GM06990 (cell line): Measurements from ENCODE around the gene ABHD5.

Experiments
- DNase-seq: peaks from one replicate; pipeline ENCODE4 v3.0.0-alpha.2; 2011; ENCODE audit not compliant: insufficient read length; ENCODE audit errors: extremely low read depth
- H3K27me3 ChIP-seq: replicated peaks from 2 replicates; pipeline ENCODE4 v1.6.0; 2011; ENCODE audit warnings: low read length; ENCODE audit not compliant: control insufficient read depth, insufficient read depth
- H3K36me3 ChIP-seq: 2 replicates; pipeline ENCODE4 v1.5.1; 2011; ENCODE audit warnings: low read length; ENCODE audit not compliant: control insufficient read depth, insufficient read depth
- H3K4me3 ChIP-seq: replicated peaks from 2 replicates; pipeline ENCODE4 v1.5.1; 2011; ENCODE audit warnings: low read depth, mild to moderate bottlenecking, control low read depth, low read length
- TF ChIP-seq, protein P1 (sequence below): IDR thresholded peaks from 2 replicates; pipeline ENCODE4 v1.5.1; 2011; ENCODE audit warnings: low read length, control low read depth, mild to moderate bottlenecking, inconsistent platforms; ENCODE audit not compliant: insufficient read depth, poor library complexity, severe bottlenecking

The ABHD5 gene

DNA sequence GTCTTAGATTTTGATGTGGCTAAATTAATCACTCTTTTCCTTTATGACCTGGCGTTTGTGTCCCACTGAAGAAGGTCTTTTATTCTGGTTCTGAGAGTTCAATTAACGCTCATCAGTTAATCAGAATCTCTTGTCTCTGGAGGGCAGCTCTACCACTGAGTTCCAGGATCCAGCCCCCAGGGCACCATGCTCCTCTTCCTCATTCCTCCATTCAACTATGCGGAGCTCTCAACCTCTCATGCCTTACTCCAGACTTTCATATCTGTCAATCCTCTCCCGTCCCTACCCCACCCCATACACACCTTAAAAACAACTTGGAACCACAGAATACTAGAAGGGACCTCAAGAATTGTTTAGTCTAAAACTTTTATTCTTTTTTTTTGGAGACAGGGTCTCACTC, 4.8 kb upstream of the ABHD5 start:
- Histone ChIP-seq H3K4me3 (no peak overlapping the region), H3K36me3 (no peaks in the 10 kb centered on the region), H3K27me3 (no peaks in the 10 kb centered on the region)
- TF ChIP-seq, protein P1, sequence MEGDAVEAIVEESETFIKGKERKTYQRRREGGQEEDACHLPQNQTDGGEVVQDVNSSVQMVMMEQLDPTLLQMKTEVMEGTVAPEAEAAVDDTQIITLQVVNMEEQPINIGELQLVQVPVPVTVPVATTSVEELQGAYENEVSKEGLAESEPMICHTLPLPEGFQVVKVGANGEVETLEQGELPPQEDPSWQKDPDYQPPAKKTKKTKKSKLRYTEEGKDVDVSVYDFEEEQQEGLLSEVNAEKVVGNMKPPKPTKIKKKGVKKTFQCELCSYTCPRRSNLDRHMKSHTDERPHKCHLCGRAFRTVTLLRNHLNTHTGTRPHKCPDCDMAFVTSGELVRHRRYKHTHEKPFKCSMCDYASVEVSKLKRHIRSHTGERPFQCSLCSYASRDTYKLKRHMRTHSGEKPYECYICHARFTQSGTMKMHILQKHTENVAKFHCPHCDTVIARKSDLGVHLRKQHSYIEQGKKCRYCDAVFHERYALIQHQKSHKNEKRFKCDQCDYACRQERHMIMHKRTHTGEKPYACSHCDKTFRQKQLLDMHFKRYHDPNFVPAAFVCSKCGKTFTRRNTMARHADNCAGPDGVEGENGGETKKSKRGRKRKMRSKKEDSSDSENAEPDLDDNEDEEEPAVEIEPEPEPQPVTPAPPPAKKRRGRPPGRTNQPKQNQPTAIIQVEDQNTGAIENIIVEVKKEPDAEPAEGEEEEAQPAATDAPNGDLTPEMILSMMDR = no peak
- DNase-seq = no peak

DNA sequence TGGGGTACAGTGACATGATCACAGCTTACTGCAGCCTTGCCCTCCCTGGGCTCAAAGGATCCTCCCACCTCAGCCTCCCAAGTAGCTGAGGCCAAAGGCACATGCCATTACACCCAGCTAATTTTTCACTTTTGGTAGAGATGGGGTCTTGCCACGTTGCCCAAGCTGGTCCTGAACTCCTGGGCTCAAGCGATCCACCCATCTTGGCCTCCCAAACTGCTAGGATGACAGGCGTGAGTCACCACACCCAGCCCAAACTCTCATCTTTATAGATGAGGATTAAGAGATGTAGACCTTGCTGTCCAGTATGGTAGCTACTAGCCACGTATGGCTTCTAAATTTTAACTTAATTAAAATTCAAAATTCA, 4.4 kb upstream of the ABHD5 start:
- no peak for DNase-seq
- TF ChIP-seq, protein P1 = no peak

DNA sequence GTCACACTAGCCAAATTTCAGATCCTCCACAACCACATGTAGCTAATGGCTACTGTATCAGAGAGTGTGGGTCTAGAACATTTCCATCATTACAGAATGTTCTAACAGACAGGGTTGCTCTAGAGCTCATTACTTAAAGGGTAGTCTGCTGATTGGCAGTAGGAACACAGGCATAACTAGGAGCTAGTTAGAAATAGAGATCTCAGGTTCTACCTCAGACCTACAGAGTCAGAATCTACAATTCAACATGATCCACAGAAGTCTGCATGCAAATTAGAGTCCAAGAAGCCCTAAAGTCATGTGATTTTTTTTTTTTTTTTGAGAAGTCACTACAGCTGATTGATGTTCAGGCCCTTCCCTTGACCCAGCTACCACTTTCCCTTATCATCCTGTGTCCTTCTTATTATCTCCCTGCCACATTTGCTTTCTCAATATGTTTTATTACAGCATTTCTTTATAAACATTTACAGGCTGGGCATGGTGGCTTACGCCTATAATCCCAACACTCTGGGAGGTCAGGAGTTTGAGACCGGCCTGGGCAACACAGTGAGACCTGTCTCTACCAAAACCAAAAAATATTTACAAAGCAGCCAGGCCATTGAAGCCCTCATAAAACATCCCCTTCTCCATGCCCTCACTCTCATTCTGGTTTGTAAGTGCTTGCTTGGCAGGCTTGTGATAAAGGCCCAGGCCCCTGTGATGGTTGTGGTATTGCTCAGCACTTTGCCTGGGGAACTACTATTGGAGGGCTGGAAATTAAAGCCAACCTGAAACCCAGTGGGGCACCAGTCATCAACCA, 3.8 kb upstream of the ABHD5 start:
- no peaks in the 10 kb centered on the region for H3K27me3 ChIP-seq
- DNase-seq = no peak
- H3K4me3 ChIP-seq = no peak overlapping the region
- TF ChIP-seq, protein P1 = no peak
- H3K36me3 ChIP-seq = no peaks in the 10 kb centered on the region

More for the DNA sequence above, 4.4 kb upstream of the ABHD5 start:
- Histone ChIP-seq H3K27me3 (no peaks in the 10 kb centered on the region), H3K36me3 (no peaks in the 10 kb centered on the region), H3K4me3 (no peak overlapping the region)

DNA sequence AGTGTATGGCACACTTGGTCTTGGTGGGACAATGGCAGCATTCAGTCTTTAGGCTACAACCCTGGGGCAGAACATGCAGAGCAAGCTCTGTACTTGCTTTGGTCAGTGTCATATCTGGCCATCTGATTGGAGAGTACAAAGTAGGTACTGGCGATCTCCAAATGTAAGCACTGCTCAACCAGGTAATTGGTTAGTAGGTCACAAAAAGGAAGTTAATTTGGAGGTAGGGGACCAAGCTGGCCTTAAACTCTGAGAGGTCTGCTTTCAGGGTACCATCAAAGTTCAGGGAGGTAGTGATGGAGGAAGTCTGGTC, 3.3 kb upstream of the ABHD5 start:
- H3K27me3 ChIP-seq = no peaks in the 10 kb centered on the region
- TF ChIP-seq, protein P1 = no peak
- H3K4me3 ChIP-seq = no peak overlapping the region
- no peaks in the 10 kb centered on the region for H3K36me3 ChIP-seq
- no peak for DNase-seq

DNA sequence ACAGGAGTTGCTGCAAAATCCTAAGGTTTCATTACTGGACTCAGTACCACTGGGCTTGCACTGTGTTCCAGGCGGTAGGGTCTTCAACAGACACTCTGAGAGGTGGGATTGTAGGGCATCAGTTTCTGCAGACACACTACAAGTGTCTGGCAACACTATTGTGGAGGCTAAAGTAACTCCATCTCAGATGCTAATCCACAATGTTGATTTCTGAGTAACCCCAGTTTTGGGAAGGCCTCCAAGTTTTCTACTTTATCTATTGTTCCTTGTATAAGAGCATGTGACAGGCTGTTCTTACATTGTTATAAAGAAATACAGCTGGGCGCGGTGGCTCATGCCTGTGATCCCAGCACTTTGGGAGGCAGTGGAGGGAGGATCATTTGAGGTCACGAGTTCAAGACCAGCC, 2.5 kb upstream of the ABHD5 start:
- DNase-seq = no peak
- Histone ChIP-seq H3K27me3 (no peaks in the 10 kb centered on the region), H3K36me3 (no peaks in the 10 kb centered on the region), H3K4me3 (no peak overlapping the region)
- TF ChIP-seq, protein P1 = no peak

DNA sequence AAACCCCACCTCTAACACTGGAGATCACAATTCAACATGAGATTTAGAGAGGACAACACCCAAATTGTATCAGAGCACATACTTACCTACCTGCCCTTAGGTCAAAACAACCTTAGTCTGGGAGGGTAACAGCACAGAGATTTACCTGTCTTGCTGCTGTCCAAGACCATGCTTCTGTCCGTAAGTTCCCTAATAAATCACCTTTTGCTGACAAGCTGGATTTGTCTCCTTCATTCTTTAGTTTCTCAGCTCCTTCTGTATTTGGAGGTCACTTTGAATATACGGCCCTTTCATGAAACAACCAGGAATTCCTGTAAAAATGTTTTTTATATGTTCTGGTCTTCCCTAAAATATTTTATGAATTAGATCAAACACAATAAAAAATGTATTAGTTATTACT, 1.6 kb upstream of the ABHD5 start:
- H3K27me3 ChIP-seq = no peaks in the 10 kb centered on the region
- no peak overlapping the region for H3K4me3 ChIP-seq
- H3K36me3 ChIP-seq = no peaks in the 10 kb centered on the region
- TF ChIP-seq, protein P1 = no peak
- no peak for DNase-seq
